HUES6 (cell line): ENCODE measurements around the gene OR1M1.

Experiments
- H3K27ac ChIP-seq: 2 replicates; pipeline ENCODE4 v1.7.0; 2013; ENCODE audit warnings: low read depth, mild to moderate bottlenecking, low read length, inconsistent platforms
- H3K27me3 ChIP-seq: 2 replicates; pipeline ENCODE4 v1.6.1; 2013; ENCODE audit warnings: low read length; ENCODE audit not compliant: control insufficient read depth, insufficient read depth
- H3K36me3 ChIP-seq: 2 replicates; pipeline ENCODE4 v1.6.1; 2013; ENCODE audit warnings: low read length; ENCODE audit not compliant: control insufficient read depth, insufficient read depth
- H3K4me1 ChIP-seq: 2 replicates; pipeline ENCODE4 v1.6.1; 2013; ENCODE audit warnings: low read length; ENCODE audit not compliant: control insufficient read depth, insufficient read depth
- H3K4me3 ChIP-seq: 2 replicates; pipeline ENCODE4 v1.5.1; 2013; ENCODE audit warnings: low read depth, low read length
- H3K9ac ChIP-seq: one replicate; pipeline ENCODE4 v1.6.1; 2013; ENCODE audit warnings: mild to moderate bottlenecking, low read length
- H3K9me3 ChIP-seq: 2 replicates; pipeline ENCODE4 v1.6.1; 2013; ENCODE audit warnings: low read depth, low read length; ENCODE audit not compliant: control insufficient read depth, insufficient read depth

OR1M1 gene

GRCh38 chr19:9139609-9140158, 52.8 kb downstream of the OR1M1 start:
- Histone ChIP-seq H3K9me3 (peaks cover 12% of the 10 kb centered on the region), H3K4me1 (no peaks in the 10 kb centered on the region), H3K9ac (peak overlapping the region; percentile 97), H3K27me3 (no peaks in the 10 kb centered on the region), H3K4me3 (peak overlapping the region; percentile 95), H3K36me3 (peaks cover 9% of the 10 kb centered on the region), H3K27ac (no peak overlapping the region)

GRCh38 chr19:9140159-9140874, 53.5 kb downstream of the OR1M1 start, which contains the start of gene ZNF317:
Gene ZNF317, plus strand, starts transcription at chr19:9140397. Its CDS starts 15,620 bp downstream, at chr19:9156017.
- Histone ChIP-seq H3K4me3 (peak within 1 kb of the TSS; percentile 95), H3K9ac (peak within 1 kb of the TSS; percentile 97), H3K4me1 (no peaks in the 10 kb centered on the region), H3K27me3 (no peaks in the 10 kb centered on the region), H3K36me3 (peaks cover 14% of the 10 kb centered on the region), H3K27ac (peak within 1 kb of the TSS; percentile 97), H3K9me3 (peaks cover 18% of the 10 kb centered on the region)

GRCh38 chr19:9144920-9145319, 58.1 kb downstream of the OR1M1 start:
- Histone ChIP-seq H3K27me3 (no peaks in the 10 kb centered on the region), H3K36me3 (peaks cover 47% of the 10 kb centered on the region), H3K27ac (no peak overlapping the region), H3K9ac (no peak overlapping the region), H3K9me3 (peaks cover 54% of the 10 kb centered on the region), H3K4me1 (no peaks in the 10 kb centered on the region), H3K4me3 (no peak overlapping the region; the same call in 1 of the 2 replicates)
